ENCODE measurements around the gene ZNF384. TPM values are rescaled to one million over a fixed set of nuclear protein-coding genes. Genes with fewer than 3 reads are reported as not detected.

ZNF384 gene
- total RNA-seq: 10 to 100 TPM; 33.4 to 52.8 (median 43.0) TPM

DNA sequence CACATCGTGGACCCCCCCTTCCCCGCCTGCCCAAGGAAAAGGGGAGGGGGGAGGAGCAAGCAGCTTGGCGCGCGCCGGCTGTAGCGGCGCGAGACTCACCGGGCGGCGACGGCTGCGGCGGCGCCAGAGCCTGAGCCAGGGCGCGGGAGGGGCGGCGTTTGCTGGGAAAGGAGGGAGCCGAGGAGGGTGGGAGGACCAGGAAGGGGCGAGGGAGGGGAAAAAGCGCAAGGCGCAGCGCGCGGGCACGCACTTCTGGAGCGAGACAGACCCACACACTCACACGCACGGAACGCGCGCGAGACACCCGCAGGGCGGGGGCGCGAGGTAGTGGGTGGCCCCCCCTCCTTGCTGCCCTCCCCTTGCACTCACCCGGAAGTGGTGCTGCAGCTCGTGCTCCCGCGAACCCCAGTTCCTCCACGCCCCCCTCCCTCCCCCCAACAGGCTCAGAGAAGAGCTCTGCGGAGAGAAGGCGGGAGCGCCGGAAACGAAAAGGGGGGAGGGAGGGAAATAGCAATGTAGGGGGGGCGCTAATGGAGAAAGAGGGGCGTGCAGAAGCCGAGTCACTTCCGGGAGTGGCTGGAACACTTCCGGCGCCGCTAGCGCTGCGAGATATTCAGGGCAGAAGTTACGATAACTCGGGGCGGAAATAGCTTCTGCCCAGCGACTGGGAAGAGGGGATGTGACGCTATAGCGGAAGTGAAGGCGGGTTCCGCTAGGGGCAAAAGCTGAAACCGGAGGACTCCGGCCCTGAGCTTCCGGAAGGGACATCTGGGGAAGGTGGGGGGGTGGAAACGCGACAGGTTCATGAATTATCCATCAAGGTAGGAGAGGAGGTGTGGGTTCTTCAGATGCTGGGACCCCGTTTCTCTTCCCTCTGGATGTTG lies at the start of gene ZNF384:
Gene ZNF384, minus strand, starts transcription at position 377 of the 884 bp plus-strand sequence. CDS start 9,855 bp downstream, outside the sequence.
- peak; percentile 95 to 97 for DNase-seq
- Histone ChIP-seq H3K4me3 (peak within 1 kb of the TSS; percentile 45 to 97 (median 70)), H3K36me3 (peaks cover 0 to 4% (median 0%) of the 10 kb centered on the region in 4 donors), H3K27ac (peak within 1 kb of the TSS; percentile 94 to 97 (median 94)), H3K27me3 (no peaks in the 10 kb centered on the region), H3K4me1 (peaks cover 36 to 51% (median 44%) of the 10 kb centered on the region in 4 donors), H3K9me3 (no peaks in the 10 kb centered on the region)
- TF ChIP-seq EP300 (IDR thresholded peaks at IDR 0.05) (peak in 1 of 4 donors; percentile 44), POLR2AphosphoS5 (IDR thresholded peaks at IDR 0.05) (peak; percentile 82 to 83), POLR2A (IDR thresholded peaks at IDR 0.05) (peak in 2 of 4 donors; percentile 49 to 60)
- TF ChIP-seq, protein P1, sequence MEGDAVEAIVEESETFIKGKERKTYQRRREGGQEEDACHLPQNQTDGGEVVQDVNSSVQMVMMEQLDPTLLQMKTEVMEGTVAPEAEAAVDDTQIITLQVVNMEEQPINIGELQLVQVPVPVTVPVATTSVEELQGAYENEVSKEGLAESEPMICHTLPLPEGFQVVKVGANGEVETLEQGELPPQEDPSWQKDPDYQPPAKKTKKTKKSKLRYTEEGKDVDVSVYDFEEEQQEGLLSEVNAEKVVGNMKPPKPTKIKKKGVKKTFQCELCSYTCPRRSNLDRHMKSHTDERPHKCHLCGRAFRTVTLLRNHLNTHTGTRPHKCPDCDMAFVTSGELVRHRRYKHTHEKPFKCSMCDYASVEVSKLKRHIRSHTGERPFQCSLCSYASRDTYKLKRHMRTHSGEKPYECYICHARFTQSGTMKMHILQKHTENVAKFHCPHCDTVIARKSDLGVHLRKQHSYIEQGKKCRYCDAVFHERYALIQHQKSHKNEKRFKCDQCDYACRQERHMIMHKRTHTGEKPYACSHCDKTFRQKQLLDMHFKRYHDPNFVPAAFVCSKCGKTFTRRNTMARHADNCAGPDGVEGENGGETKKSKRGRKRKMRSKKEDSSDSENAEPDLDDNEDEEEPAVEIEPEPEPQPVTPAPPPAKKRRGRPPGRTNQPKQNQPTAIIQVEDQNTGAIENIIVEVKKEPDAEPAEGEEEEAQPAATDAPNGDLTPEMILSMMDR (IDR thresholded peaks at IDR 0.05): peak in 5 of 6 experiments; percentile 7 to 54 (median 49)
- WGBS, 2 donors: 1 to 2% methylated on average over 37 to 55 of the region's 72 CpGs
- ATAC-seq (ENCODE audit: low FRiP score in 2 of 2): peak; percentile 94 to 96

DNA sequence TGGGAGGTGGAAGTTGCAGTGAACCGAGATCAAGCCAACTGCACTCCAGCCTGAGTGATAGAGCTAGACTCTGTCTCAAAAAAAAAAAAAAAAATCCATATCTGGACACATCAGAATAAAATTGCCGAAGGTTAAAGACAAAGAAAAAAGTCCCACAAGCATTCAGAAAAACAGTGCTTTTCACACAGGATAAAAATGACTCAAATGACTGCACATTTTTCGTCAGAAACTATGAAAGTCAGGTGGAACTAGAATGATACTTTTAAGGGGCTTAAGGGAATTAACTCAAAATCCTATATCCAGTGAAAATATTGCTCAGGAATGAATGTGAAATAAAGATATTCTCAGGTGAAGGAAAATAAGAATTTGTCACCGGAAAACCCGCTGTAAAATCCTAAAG lies 47.6 kb upstream of the ZNF384 start:
- no peaks in the 10 kb centered on the region for H3K9me3 ChIP-seq
- no peak overlapping the region for H3K4me3 ChIP-seq
- TF ChIP-seq POLR2A (IDR thresholded peaks at IDR 0.05) (no peak), POLR2AphosphoS5 (IDR thresholded peaks at IDR 0.05) (no peak), EP300 (IDR thresholded peaks at IDR 0.05) (no peak)
- TF ChIP-seq, protein P1 (IDR thresholded peaks at IDR 0.05): no peak
- peaks cover 0 to 23% (median 9%) of the 10 kb centered on the region in 4 donors for H3K36me3 ChIP-seq
- H3K27ac ChIP-seq: no peak overlapping the region
- peaks cover 0 to 10% (median 4%) of the 10 kb centered on the region in 4 donors for H3K4me1 ChIP-seq
- no peaks in the 10 kb centered on the region for H3K27me3 ChIP-seq
- 93 to 94% methylated on average over 5 of the region's 5 CpGs for WGBS, 2 donors
- ATAC-seq (ENCODE audit: low FRiP score in 2 of 2) (no peak), DNase-seq (no peak)

- no peaks in the 10 kb centered on the region for H3K9me3 ChIP-seq
- peak overlapping the region in 1 of 4 donors; percentile 54 for H3K27ac ChIP-seq
- H3K27me3 ChIP-seq: no peaks in the 10 kb centered on the region
- no peak overlapping the region for H3K4me3 ChIP-seq
- DNase-seq (peak; percentile 66 to 82), ATAC-seq (ENCODE audit: low FRiP score in 2 of 2) (peak; percentile 90 to 91)
- H3K4me1 ChIP-seq: peaks cover 0 to 10% (median 4%) of the 10 kb centered on the region in 4 donors
- TF ChIP-seq, protein P1 (IDR thresholded peaks at IDR 0.05): peak; percentile 35 to 70 (median 60)
- TF ChIP-seq POLR2A (IDR thresholded peaks at IDR 0.05): no peak
- WGBS, 2 donors: 40 to 42% methylated on average over 8 of the region's 8 CpGs
- H3K36me3 ChIP-seq: peaks cover 9 to 34% (median 19%) of the 10 kb centered on the region in 4 donors
Observed at GRCh38 chr12:6735448-6736191, 46.4 kb upstream of the ZNF384 start.

DNA sequence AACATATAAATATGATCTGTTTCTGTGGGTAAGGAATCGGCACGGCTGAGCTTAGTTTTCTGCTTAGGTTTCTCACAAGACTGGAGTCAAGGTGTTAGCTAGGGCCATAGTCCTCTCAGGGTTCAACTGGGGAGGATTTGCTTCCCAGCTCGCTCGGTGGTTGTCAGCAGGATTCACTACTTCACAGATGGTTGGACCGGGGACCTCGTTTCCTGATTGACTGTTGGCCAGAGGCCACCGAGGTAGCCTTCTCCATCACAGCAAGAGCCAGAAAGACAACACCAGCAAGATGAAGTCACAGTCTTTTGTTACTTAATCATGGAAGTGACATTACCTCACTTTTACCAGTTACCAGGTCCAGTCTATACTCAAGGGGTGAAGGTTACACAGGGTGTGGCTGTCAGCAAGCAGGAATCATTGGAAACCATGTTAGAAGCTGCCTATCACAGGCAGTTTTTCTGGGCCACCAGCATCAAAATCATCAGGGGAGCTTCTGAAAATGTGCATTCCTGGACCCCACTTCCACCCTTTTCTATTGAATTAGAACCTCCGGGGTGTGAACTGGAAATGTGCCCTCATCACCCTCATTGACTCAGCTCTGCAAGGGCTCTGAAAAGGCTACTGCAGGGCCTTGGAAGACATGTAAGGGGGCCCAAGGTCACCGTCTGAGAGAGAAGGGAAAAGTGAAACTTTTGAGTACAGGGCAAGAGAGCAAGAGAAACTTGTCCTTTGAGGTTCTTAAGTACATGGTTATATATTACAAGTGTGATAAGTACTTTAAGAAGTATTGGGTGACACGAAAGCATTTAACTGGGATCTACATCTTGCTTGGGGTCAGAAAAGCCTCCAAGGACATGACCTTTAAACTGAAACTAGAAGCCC lies 45.6 kb upstream of the ZNF384 start:
- Histone ChIP-seq H3K36me3 (peaks cover 15 to 43% (median 28%) of the 10 kb centered on the region in 4 donors), H3K9me3 (no peaks in the 10 kb centered on the region), H3K4me3 (no peak overlapping the region), H3K27me3 (no peaks in the 10 kb centered on the region), H3K27ac (no peak overlapping the region), H3K4me1 (peaks cover 0 to 10% (median 4%) of the 10 kb centered on the region in 4 donors)
- WGBS, 2 donors: 59 to 73% methylated on average over 9 to 10 of the region's 10 CpGs
- DNase-seq: no peak
- no peak for ATAC-seq (ENCODE audit: low FRiP score in 2 of 2)
- TF ChIP-seq, protein P1 (IDR thresholded peaks at IDR 0.05): no peak
- TF ChIP-seq POLR2A (IDR thresholded peaks at IDR 0.05): no peak
- TF ChIP-seq POLR2AphosphoS5 (IDR thresholded peaks at IDR 0.05): no peak
- no peak for TF ChIP-seq EP300 (IDR thresholded peaks at IDR 0.05)
